Transverse colon (tissue), 4 donors: ENCODE data around the gene OR1D5. TPM values are rescaled to one million over a fixed set of nuclear protein-coding genes. Genes with fewer than 3 reads are reported as not detected.
"Not testable (repeated sequence)": the region's sequence is repeated elsewhere in the genome, so short reads cannot be mapped to it uniquely, and the experiment has no call there.

Experiments used
- DNase-seq: peaks from one replicate; pipeline ENCODE4 v3.0.0-alpha.2; 2019
- H3K27ac ChIP-seq, 4 donors: fragments of 200-600 bp; sonication (generic); 2 replicates each; pipeline ENCODE4 v1.5.1; 2016 to 2018; ENCODE audit warnings: inconsistent platforms in 4 of 4
- H3K27me3 ChIP-seq: fragments of 200-600 bp; sonication (generic); 2 replicates; pipeline ENCODE4 v1.5.1; 2017; ENCODE audit warnings: inconsistent platforms
- H3K36me3 ChIP-seq, 4 donors: fragments of 200-600 bp; sonication (generic); 2 replicates each; pipeline ENCODE4 v1.5.1; 2017 to 2019; ENCODE audit warnings: inconsistent platforms in 4 of 4
- H3K4me1 ChIP-seq, 4 donors: fragments of 200-600 bp; sonication (generic); 2 replicates each; pipeline ENCODE4 v1.5.1; 2017 to 2020; ENCODE audit warnings: inconsistent platforms in 4 of 4
- H3K4me3 ChIP-seq, 4 donors: fragments of 200-600 bp; sonication (generic); 1 replicate in 1 of 4; 2 replicates in 3 of 4; pipeline versions ENCODE4 v1.5.1 to v1.6.1; 2017 to 2019; ENCODE audit warnings: inconsistent platforms in 4 of 4
- H3K9me3 ChIP-seq, 2 donors: fragments of 200-600 bp; sonication (generic); 2 replicates each; pipeline ENCODE4 v1.5.1; 2017 to 2019; ENCODE audit warnings: inconsistent platforms in 2 of 2
- POLR2A ChIP-seq: fragments of 450-650 bp; IDR thresholded peaks from one replicate; pipeline ENCODE4 v1.6.1; 2016; ENCODE audit warnings: antibody characterized with exemption, mild to moderate bottlenecking, moderate library complexity
- WGBS, 2 donors: methylation state at CpG; one replicate each; pipeline ENCODE4 v1.1.5; 2018; ENCODE audit warnings: low coverage in 1 of 2; 5-methylcytosine and 5-hydroxymethylcytosine counted together
- in situ Hi-C, 4 donors: fragments of 200-750 bp; cut with MboI; loops; one replicate each; pipeline versions ENCODE4 v1.15.0 to v1.15.1; 2017; ENCODE audit warnings: low sequenced_read_pairs in 3 of 4, low pct_ligation_motif_present in 1 of 4, low pct_unique_long_range_greater_than_20kb in 1 of 4
- intact Hi-C: fragments of 100-400 bp; cut with DNase I; formaldehyde crosslinking; loops from one replicate; pipeline ENCODE4 v1.15.1; 2023; ENCODE audit warnings: low total_unique reads
- total RNA-seq, 4 donors: library from RNA; depleted of rRNA; stranded (reverse); fragments of >200 nt; gene quantifications; one replicate each; pipeline ENCODE4 v1.1.0, GENCODE V29; 2016
- TF ChIP-seq, protein P1 (sequence below), 5 experiments: fragments of 200-600 bp in 3 of 5; fragments of 450-650 bp in 2 of 5; sonication (generic) in 3 of 5; IDR thresholded peaks; 1 replicate in 2 of 5; 2 replicates in 3 of 5; pipeline ENCODE4 v1.5.1; 2016 to 2017; ENCODE audit warnings: antibody characterized with exemption in 5 of 5, inconsistent platforms in 3 of 5, mild to moderate bottlenecking in 2 of 5, moderate library complexity in 1 of 5

The OR1D5 gene, protein sequence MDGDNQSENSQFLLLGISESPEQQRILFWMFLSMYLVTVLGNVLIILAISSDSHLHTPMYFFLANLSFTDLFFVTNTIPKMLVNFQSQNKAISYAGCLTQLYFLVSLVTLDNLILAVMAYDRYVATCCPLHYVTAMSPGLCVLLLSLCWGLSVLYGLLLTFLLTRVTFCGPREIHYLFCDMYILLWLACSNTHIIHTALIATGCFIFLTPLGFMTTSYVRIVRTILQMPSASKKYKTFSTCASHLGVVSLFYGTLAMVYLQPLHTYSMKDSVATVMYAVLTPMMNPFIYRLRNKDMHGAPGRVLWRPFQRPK
- not detected for total RNA-seq

DNA sequence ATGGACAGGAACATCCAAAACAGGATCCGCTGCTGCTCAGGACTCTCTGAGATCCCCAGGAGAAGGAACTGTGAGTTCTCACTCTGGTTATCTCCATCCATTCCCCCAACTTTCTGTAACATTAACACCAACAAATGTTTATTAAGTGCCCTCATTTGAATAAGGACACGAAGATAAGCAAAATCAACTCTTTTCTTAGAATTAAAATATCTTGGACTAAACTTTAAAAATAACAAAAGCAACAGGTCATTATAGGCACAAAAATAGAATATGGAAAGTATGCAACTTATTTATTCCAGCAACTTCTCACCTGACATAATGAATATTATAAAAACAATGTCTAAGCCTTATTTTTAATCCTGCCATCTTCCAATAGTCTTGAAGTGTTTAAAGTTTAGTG is at the start of gene OR1D5:
TSS of gene OR1D5 (minus strand) at position 101 of the 400 bp plus-strand sequence. CDS start at position 101, 0 bp downstream.
- intact Hi-C loops, H3K4me1 ChIP-seq, H3K9me3 ChIP-seq, H3K27ac ChIP-seq, DNase-seq, H3K36me3 ChIP-seq, in situ Hi-C loops, H3K27me3 ChIP-seq, H3K4me3 ChIP-seq: not testable (repeated sequence)
- 85% methylated on average over 1 of the region's 2 CpGs; no CpG with 5 or more reads in 1 of the 2 donors for WGBS, 2 donors

DNA sequence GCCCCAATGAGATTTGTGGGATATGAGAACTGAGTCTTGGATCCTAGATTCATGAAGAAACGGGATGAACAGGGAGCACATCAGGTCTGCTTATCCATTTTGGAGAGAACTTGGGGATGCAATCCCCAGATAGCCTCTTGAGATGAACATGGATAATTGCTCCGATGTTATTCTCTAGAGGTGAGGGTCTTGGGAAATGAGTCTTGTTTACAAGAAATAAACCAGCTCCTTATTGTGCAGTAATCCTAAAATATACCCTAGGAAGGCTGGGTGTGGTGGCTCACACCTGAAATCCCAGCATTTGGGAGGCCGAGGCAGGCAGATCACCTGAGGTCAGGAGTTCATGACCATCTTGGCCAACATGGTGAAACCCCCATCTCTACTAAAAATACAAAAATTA is 40.9 kb upstream of the OR1D5 start, which contains the start of gene OR1D2:
TSS of gene OR1D2 (minus strand) at position 101 of the 400 bp plus-strand sequence. CDS start 11,426 bp downstream, outside the sequence.
- WGBS, 2 donors: 63 to 72% methylated on average over 2 to 3 of the region's 3 CpGs
- Histone ChIP-seq H3K9me3 (no peaks in the 10 kb centered on the region), H3K27me3 (no peaks in the 10 kb centered on the region), H3K4me1 (no peaks in the 10 kb centered on the region), H3K4me3 (no peak within 1 kb of the TSS), H3K36me3 (no peaks in the 10 kb centered on the region), H3K27ac (no peak within 1 kb of the TSS)
- TF ChIP-seq, protein P1, sequence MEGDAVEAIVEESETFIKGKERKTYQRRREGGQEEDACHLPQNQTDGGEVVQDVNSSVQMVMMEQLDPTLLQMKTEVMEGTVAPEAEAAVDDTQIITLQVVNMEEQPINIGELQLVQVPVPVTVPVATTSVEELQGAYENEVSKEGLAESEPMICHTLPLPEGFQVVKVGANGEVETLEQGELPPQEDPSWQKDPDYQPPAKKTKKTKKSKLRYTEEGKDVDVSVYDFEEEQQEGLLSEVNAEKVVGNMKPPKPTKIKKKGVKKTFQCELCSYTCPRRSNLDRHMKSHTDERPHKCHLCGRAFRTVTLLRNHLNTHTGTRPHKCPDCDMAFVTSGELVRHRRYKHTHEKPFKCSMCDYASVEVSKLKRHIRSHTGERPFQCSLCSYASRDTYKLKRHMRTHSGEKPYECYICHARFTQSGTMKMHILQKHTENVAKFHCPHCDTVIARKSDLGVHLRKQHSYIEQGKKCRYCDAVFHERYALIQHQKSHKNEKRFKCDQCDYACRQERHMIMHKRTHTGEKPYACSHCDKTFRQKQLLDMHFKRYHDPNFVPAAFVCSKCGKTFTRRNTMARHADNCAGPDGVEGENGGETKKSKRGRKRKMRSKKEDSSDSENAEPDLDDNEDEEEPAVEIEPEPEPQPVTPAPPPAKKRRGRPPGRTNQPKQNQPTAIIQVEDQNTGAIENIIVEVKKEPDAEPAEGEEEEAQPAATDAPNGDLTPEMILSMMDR (IDR thresholded peaks at IDR 0.05): no peak
- TF ChIP-seq POLR2A: no peak
- no peak for DNase-seq
- in situ Hi-C loops: no loop called here
- intact Hi-C loops: no loop called here

DNA sequence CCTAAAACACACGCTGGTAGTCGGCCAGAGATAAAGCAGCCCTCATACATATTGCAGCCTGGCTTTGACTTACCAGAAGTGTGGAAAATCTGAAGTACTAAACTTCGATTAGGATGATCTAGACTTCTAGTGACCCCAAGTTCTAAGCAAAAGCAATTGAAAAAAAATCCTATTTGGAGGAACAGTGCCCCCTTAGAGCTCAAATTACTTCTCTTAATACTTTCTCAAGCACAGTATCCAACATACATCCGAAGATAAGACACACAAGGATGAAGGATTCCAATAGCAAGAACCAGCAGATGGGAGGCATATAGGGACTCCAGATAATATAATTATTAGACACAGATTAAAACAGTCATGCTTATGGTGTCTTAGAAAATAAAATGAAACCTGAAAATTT is 10.4 kb upstream of the OR1D5 start:
- in situ Hi-C loops, intact Hi-C loops: not testable (repeated sequence)
- WGBS, 2 donors: 41 to 60% methylated on average over 1 to 4 of the region's 4 CpGs

DNA sequence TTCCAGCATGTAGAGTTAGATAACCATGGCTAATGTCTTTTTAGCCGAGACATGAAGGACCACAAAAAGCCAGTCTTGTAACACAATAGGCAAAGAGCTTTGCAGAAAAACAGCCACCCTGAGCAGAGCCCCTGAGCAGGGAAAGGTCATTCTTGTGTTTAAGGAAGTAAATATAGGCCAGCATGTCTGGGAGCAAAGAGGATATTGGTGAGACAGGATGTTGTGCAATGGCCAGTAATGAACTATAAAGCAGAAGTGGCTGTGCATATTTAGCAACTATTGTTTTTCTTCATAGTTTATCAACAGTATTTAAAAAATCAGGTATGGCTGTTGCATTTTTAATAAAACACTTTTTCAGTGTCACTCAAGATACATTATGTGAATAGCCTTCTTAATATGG is 1.8 kb upstream of the OR1D5 start:
- H3K4me1 ChIP-seq, intact Hi-C loops, H3K27ac ChIP-seq, in situ Hi-C loops, H3K36me3 ChIP-seq, H3K4me3 ChIP-seq, DNase-seq, H3K27me3 ChIP-seq, H3K9me3 ChIP-seq: not testable (repeated sequence)
- 50% methylated on average over 1 of the region's 1 CpG; no CpG with 5 or more reads in 1 of the 2 donors for WGBS, 2 donors

More for the DNA sequence above, 10.4 kb upstream of the OR1D5 start:
- H3K4me3 ChIP-seq, H3K27ac ChIP-seq, H3K36me3 ChIP-seq, DNase-seq, H3K9me3 ChIP-seq, H3K4me1 ChIP-seq, H3K27me3 ChIP-seq: not testable (repeated sequence)

DNA sequence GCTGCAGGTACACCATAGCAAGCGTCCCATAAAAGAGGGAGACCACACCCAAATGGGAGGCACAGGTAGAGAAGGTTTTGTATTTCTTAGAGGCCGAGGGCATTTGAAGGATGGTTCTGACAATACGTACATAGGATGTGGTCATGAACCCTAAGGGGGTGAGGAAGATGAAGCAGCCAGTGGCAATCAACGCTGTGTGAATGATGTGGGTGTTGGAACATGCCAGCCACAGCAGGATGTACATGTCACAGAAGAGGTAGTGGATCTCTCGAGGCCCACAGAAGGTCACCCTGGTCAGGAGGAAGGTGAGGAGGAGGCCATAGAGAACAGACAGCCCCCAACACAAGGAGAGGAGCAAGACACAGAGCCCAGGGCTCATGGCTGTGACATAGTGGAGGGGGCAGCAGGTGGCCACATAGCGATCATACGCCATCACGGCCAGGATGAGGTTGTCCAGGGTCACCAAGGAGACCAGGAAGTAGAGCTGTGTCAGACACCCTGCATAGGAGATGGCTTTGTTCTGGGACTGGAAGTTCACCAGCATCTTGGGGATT is 506 bp downstream of the OR1D5 start:
- H3K27ac ChIP-seq, H3K4me1 ChIP-seq, DNase-seq, H3K4me3 ChIP-seq, H3K27me3 ChIP-seq, H3K9me3 ChIP-seq, intact Hi-C loops, H3K36me3 ChIP-seq, in situ Hi-C loops: not testable (repeated sequence)
- 73 to 89% methylated on average over 5 to 8 of the region's 8 CpGs for WGBS, 2 donors

DNA sequence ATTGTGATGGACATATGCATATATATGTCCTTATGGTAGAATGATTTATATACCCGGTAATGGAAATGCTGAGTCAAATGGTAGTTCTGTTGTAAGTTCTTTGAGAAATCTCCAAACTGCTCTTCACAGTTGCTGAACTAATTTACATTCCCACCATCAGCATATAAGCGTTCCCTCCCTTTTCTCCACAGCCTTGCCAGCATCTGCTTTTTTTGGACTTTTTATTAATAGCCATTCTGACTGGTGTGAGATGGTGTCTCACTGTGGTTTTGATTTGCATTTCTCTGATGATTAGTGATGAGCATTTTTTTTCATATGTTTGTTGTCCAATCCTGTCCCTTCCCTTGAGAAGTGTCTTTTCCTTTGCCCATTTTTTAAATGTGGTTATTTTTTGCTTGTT is 8.5 kb downstream of the OR1D5 start:
- H3K9me3 ChIP-seq, H3K27ac ChIP-seq, H3K27me3 ChIP-seq, H3K4me1 ChIP-seq, H3K36me3 ChIP-seq, intact Hi-C loops, H3K4me3 ChIP-seq, in situ Hi-C loops, DNase-seq: not testable (repeated sequence)
- WGBS, 2 donors: 86% methylated on average over 1 of the region's 2 CpGs; no CpG with 5 or more reads in 1 of the 2 donors
